ENCODE data around the gene HGD.

GRCh38 chr3:120646771-120647432 is 35.1 kb downstream of the HGD start:
- TF ChIP-seq EP300 (IDR thresholded peaks at IDR 0.05) (no peak), POLR2AphosphoS5 (IDR thresholded peaks at IDR 0.05) (no peak)
- TF ChIP-seq, protein P1, sequence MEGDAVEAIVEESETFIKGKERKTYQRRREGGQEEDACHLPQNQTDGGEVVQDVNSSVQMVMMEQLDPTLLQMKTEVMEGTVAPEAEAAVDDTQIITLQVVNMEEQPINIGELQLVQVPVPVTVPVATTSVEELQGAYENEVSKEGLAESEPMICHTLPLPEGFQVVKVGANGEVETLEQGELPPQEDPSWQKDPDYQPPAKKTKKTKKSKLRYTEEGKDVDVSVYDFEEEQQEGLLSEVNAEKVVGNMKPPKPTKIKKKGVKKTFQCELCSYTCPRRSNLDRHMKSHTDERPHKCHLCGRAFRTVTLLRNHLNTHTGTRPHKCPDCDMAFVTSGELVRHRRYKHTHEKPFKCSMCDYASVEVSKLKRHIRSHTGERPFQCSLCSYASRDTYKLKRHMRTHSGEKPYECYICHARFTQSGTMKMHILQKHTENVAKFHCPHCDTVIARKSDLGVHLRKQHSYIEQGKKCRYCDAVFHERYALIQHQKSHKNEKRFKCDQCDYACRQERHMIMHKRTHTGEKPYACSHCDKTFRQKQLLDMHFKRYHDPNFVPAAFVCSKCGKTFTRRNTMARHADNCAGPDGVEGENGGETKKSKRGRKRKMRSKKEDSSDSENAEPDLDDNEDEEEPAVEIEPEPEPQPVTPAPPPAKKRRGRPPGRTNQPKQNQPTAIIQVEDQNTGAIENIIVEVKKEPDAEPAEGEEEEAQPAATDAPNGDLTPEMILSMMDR (IDR thresholded peaks at IDR 0.05), result no peak
